H1 (cell line): Measurements from ENCODE around the gene SYNJ1. TPM values are rescaled to one million over a fixed set of nuclear protein-coding genes. Genes with fewer than 3 reads are reported as not detected.

Source experiments
- CTCF ChIA-PET: fragments of 300-600 bp; sonication (Branson Sonifier 250); formaldehyde crosslinking; loops from one replicate; lab custom pipeline; 2021; ENCODE audit not compliant: partially characterized antibody; lab: Charles Lee
- POLR2A ChIA-PET: fragments of 300-600 bp; sonication (Branson Sonifier 250); formaldehyde crosslinking; loops from one replicate; lab custom pipeline; 2021; ENCODE audit warnings: inconsistent platforms; ENCODE audit not compliant: partially characterized antibody; lab: Charles Lee
- DNase-seq, 2 experiments: peaks; one replicate each; pipeline versions ENCODE4 v3.0.0 to v3.0.0-alpha.2; 2010 to 2022; ENCODE audit warnings: low spot score in 2 of 2, low read depth in 1 of 2, mixed read lengths in 1 of 2
- FAIRE-seq: peaks from 2 replicates; lab custom pipeline; 2011; peaks lifted over from hg19 to GRCh38; lab: Jason Lieb, UNC
- H2AFZ ChIP-seq: 2 replicates; pipeline ENCODE4 v1.8.1; 2012; ENCODE audit warnings: low read length, inconsistent platforms
- H2AK5ac ChIP-seq: 2 replicates; pipeline ENCODE4 v1.6.1; 2013; ENCODE audit warnings: low read depth, low read length
- H2BK120ac ChIP-seq: replicated peaks from 2 replicates; pipeline ENCODE3; 2013; ENCODE audit warnings: low read depth, low read length, inconsistent platforms
- H2BK12ac ChIP-seq: 2 replicates; pipeline ENCODE4 v1.6.1; 2013; ENCODE audit warnings: low read depth, low read length
- H2BK15ac ChIP-seq: 2 replicates; pipeline ENCODE4 v1.6.1; 2013; ENCODE audit warnings: low read length
- H2BK20ac ChIP-seq: 2 replicates; pipeline ENCODE4 v1.6.1; 2013; ENCODE audit warnings: low read length
- H2BK5ac ChIP-seq: 2 replicates; pipeline ENCODE4 v1.6.1; 2013; ENCODE audit warnings: low read depth, low read length
- H3K14ac ChIP-seq: 2 replicates; pipeline ENCODE4 v1.6.1; 2013; ENCODE audit warnings: inconsistent platforms; ENCODE audit not compliant: insufficient read length
- H3K18ac ChIP-seq: 2 replicates; pipeline ENCODE4 v1.6.1; 2013; ENCODE audit warnings: low read length; ENCODE audit errors: extremely low read depth
- H3K23ac ChIP-seq: 2 replicates; pipeline ENCODE4 v1.6.1; 2013; ENCODE audit warnings: inconsistent platforms; ENCODE audit not compliant: insufficient read length
- H3K23me2 ChIP-seq: 2 replicates; pipeline ENCODE4 v1.6.1; 2013; ENCODE audit warnings: low read depth, low read length
- H3K27ac ChIP-seq: 2 replicates; pipeline ENCODE4 v1.6.1; 2011; ENCODE audit warnings: low read depth, low read length, inconsistent platforms
- H3K27me3 ChIP-seq, 4 experiments: replicated peaks in 1 of 4; 1 replicate in 1 of 4; 2 replicates in 3 of 4; pipeline versions ENCODE4 v1.6.1 to v1.8.1; 2011 to 2013; ENCODE audit warnings: low read length in 3 of 4, mild to moderate bottlenecking in 3 of 4, inconsistent platforms in 2 of 4, mixed read lengths in 2 of 4, moderate library complexity in 1 of 4; ENCODE audit not compliant: control insufficient read depth in 3 of 4, insufficient read depth in 3 of 4; ENCODE audit errors: extremely low read depth in 1 of 4
- H3K36me3 ChIP-seq, 4 experiments: 2 replicates each; pipeline versions ENCODE4 v1.6.1 to v1.8.1; 2011 to 2013; ENCODE audit warnings: mild to moderate bottlenecking in 4 of 4, low read length in 3 of 4, moderate library complexity in 2 of 4, control low read depth in 1 of 4, inconsistent platforms in 1 of 4; ENCODE audit not compliant: insufficient read depth in 4 of 4, control insufficient read depth in 2 of 4
- H3K4ac ChIP-seq: replicated peaks from 2 replicates; pipeline ENCODE3; 2013; ENCODE audit warnings: low read length, low read depth, mixed read lengths, inconsistent platforms; ENCODE audit not compliant: insufficient read length
- H3K4me1 ChIP-seq, 4 experiments: replicated peaks in 1 of 4; 1 replicate in 1 of 4; 2 replicates in 3 of 4; pipeline versions ENCODE4 v1.6.1 to v1.8.1; 2011 to 2013; ENCODE audit warnings: low read length in 3 of 4, inconsistent platforms in 2 of 4, mixed read lengths in 1 of 4; ENCODE audit not compliant: insufficient read depth in 4 of 4, control insufficient read depth in 3 of 4
- H3K4me2 ChIP-seq, 2 experiments: 2 replicates each; pipeline versions ENCODE4 v1.6.1 to v1.8.1; 2011 to 2013; ENCODE audit warnings: low read depth in 2 of 2, low read length in 2 of 2, control low read depth in 1 of 2, inconsistent platforms in 1 of 2, mild to moderate bottlenecking in 1 of 2; ENCODE audit not compliant: insufficient read depth in 1 of 2
- H3K4me3 ChIP-seq, 4 experiments: fragments of 200-600, 300-600 bp in 1 of 4; sonication (generic), shearing (Covaris generic), sonication (Bioruptor Twin) in 1 of 4; 2 replicates each; pipeline versions ENCODE4 v1.5.1 to v1.8.1; 2011 to 2016; ENCODE audit warnings: low read length in 4 of 4, low read depth in 3 of 4, control low read depth in 2 of 4, inconsistent platforms in 2 of 4, mild to moderate bottlenecking in 2 of 4, mixed read lengths in 1 of 4, moderate library complexity in 1 of 4; ENCODE audit not compliant: insufficient read depth in 2 of 4; ENCODE audit errors: extremely low read depth in 1 of 4
- H3K56ac ChIP-seq: replicated peaks from 2 replicates; pipeline ENCODE3; 2013; ENCODE audit warnings: low read depth, mild to moderate bottlenecking, mixed read lengths, low read length, inconsistent platforms; ENCODE audit not compliant: insufficient read length
- H3K79me1 ChIP-seq: 2 replicates; pipeline ENCODE4 v1.6.1; 2013; ENCODE audit warnings: low read depth, low read length, control low read depth
- H3K79me2 ChIP-seq, 2 experiments: 2 replicates each; pipeline versions ENCODE4 v1.6.1 to v1.8.1; 2012 to 2013; ENCODE audit warnings: low read length in 2 of 2, mild to moderate bottlenecking in 2 of 2, inconsistent platforms in 1 of 2; ENCODE audit not compliant: insufficient read depth in 2 of 2, control insufficient read depth in 1 of 2
- H3K9ac ChIP-seq, 4 experiments: replicated peaks in 1 of 4; 1 replicate in 1 of 4; 2 replicates in 3 of 4; pipeline versions ENCODE4 v1.6.1 to v1.8.1; 2011 to 2013; ENCODE audit warnings: low read depth in 3 of 4, low read length in 3 of 4, control low read depth in 2 of 4, mild to moderate bottlenecking in 2 of 4, moderate library complexity in 2 of 4, inconsistent platforms in 1 of 4; ENCODE audit errors: extremely low read depth in 1 of 4
- H3K9me3 ChIP-seq, 2 experiments: 2 replicates each; pipeline versions ENCODE4 v1.6.1 to v1.8.1; 2012 to 2013; ENCODE audit warnings: mild to moderate bottlenecking in 2 of 2, moderate library complexity in 2 of 2, control low read depth in 1 of 2, inconsistent platforms in 1 of 2, low read depth in 1 of 2, low read length in 1 of 2, mixed read lengths in 1 of 2; ENCODE audit not compliant: insufficient read depth in 2 of 2
- H4K20me1 ChIP-seq, 2 experiments: replicated peaks in 1 of 2; 2 replicates each; pipeline versions ENCODE3 to v1.8.1; 2011 to 2013; ENCODE audit warnings: inconsistent platforms in 2 of 2, low read length in 2 of 2, mild to moderate bottlenecking in 1 of 2; ENCODE audit not compliant: insufficient read depth in 2 of 2, control insufficient read depth in 1 of 2
- H4K5ac ChIP-seq: 2 replicates; pipeline ENCODE4 v1.6.1; 2013; ENCODE audit warnings: low read length, low read depth, mixed read lengths, inconsistent platforms; ENCODE audit not compliant: insufficient read length
- H4K8ac ChIP-seq: 2 replicates; pipeline ENCODE4 v1.8.0; 2013; ENCODE audit warnings: mild to moderate bottlenecking, moderate library complexity, low read length, inconsistent platforms; ENCODE audit not compliant: insufficient read depth; ENCODE audit errors: extremely low read depth
- H4K91ac ChIP-seq: replicated peaks from 2 replicates; pipeline ENCODE3; 2013; ENCODE audit warnings: low read length, mixed read lengths, inconsistent platforms; ENCODE audit not compliant: insufficient read length
- EP300 ChIP-seq, 2 experiments: IDR thresholded peaks; 1 replicate in 1 of 2; 2 replicates in 1 of 2; pipeline ENCODE4 v1.6.1; 2011 to 2012; ENCODE audit warnings: low read depth in 2 of 2, low read length in 2 of 2, mild to moderate bottlenecking in 2 of 2, borderline replicate concordance in 1 of 2, inconsistent platforms in 1 of 2, moderate library complexity in 1 of 2
- POU5F1 ChIP-seq: IDR thresholded peaks from 2 replicates; pipeline ENCODE4 v1.6.1; 2011; ENCODE audit warnings: low read depth, mild to moderate bottlenecking, low read length, moderate library complexity
- RAD21 ChIP-seq, 2 experiments: IDR thresholded peaks in 1 of 2; conservative IDR thresholded peaks in 1 of 2; 2 replicates each; pipeline ENCODE4 v1.6.1; 2011; ENCODE audit warnings: low read depth in 2 of 2, low read length in 2 of 2, improper control_type of control experiment in 1 of 2, inconsistent platforms in 1 of 2, mild to moderate bottlenecking in 1 of 2, moderate library complexity in 1 of 2
- RBBP5 ChIP-seq: IDR thresholded peaks from 2 replicates; pipeline ENCODE4 v1.7.1; 2012; ENCODE audit warnings: low read depth, mild to moderate bottlenecking, inconsistent platforms, low read length, moderate library complexity, borderline replicate concordance
- RFX5 ChIP-seq: IDR thresholded peaks from 2 replicates; pipeline ENCODE4 v1.6.1; 2011; ENCODE audit warnings: low read depth, low read length, improper control_type of control experiment, borderline replicate concordance
- RNF2 ChIP-seq: fragments of 200-900, 300-1000 bp; sonication (generic); IDR thresholded peaks from 2 replicates; pipeline ENCODE4 v1.7.1; 2016; ENCODE audit warnings: borderline replicate concordance, low read depth, mild to moderate bottlenecking, antibody characterized with exemption, low read length; ENCODE audit not compliant: poor library complexity, severe bottlenecking; ENCODE audit errors: missing control alignments
- RXRA ChIP-seq: IDR thresholded peaks from 2 replicates; pipeline ENCODE4 v1.6.1; 2011; ENCODE audit warnings: low read depth, mild to moderate bottlenecking, low read length, moderate library complexity; ENCODE audit not compliant: insufficient read depth
- SP4 ChIP-seq: IDR thresholded peaks from 2 replicates; pipeline ENCODE4 v1.6.1; 2012; ENCODE audit warnings: low read length, inconsistent platforms
- SRF ChIP-seq: IDR thresholded peaks from 2 replicates; pipeline ENCODE4 v1.6.1; 2011; ENCODE audit warnings: mild to moderate bottlenecking, low read depth, low read length, moderate library complexity
- SUZ12 ChIP-seq: fragments of 200-600 bp; sonication (generic); IDR thresholded peaks from 2 replicates; pipeline ENCODE4 v1.6.1; 2012; ENCODE audit warnings: mild to moderate bottlenecking, inconsistent platforms, low read length, moderate library complexity, mixed read lengths
- ZNF274 ChIP-seq: IDR thresholded peaks from 2 replicates; pipeline ENCODE4 v1.7.0; 2012; ENCODE audit warnings: low read length, borderline replicate concordance; ENCODE audit errors: extremely low read depth
- WGBS, 2 experiments: shearing (Covaris generic) in 1 of 2; methylation state at CpG; one replicate each; pipeline versions ENCODE4 v1.1.6 to v1.1.7; 2013 to 2015; ENCODE audit warnings: low lambda C conversion rate in 2 of 2, mixed read lengths in 2 of 2, inconsistent platforms in 1 of 2, low coverage in 1 of 2, missing lambda C conversion rate in 1 of 2; ENCODE audit not compliant: insufficient replicate concordance in 2 of 2, insufficient coverage in 1 of 2, insufficient read length in 1 of 2; ENCODE audit errors: extremely low coverage in 1 of 2, missing lambda C conversion rate in 1 of 2; 5-methylcytosine and 5-hydroxymethylcytosine counted together
- polyA plus RNA-seq, 7 experiments: library from polyadenylated mRNA; depleted of rRNA in 3 of 7; stranded (reverse) in 5 of 7; unstranded in 2 of 7; fragments of >200 nt in 5 of 7; fragments of 200-250 nt in 2 of 7; gene quantifications; 1 replicate in 5 of 7; 2 replicates in 1 of 7; 4 replicates in 1 of 7; pipeline versions ENCODE4 v1.2.1 to v1.2.3, GENCODE V29; 2011 to 2013; ENCODE audit warnings: missing spikeins in 2 of 7, mixed read lengths in 2 of 7
- total RNA-seq: library from RNA; stranded (reverse); fragmentation: NEBNext Ultra II Directional; extraction: Animal tissue kit (Norgen Biotek cat#: 25700); gene quantifications from 2 replicates; pipeline ENCODE4 v1.2.1, GENCODE V29; 2021
- TF ChIP-seq, protein P1 (sequence below): IDR thresholded peaks from 2 replicates; pipeline ENCODE4 v1.6.1; 2012; ENCODE audit warnings: inconsistent platforms

SYNJ1 gene
- total and polyA plus RNA-seq, 2 of the 8 experiments (the other 6 are each of a cell fraction or from before 2014, with no cell fraction given), result 1.3 to 4.3 TPM

DNA sequence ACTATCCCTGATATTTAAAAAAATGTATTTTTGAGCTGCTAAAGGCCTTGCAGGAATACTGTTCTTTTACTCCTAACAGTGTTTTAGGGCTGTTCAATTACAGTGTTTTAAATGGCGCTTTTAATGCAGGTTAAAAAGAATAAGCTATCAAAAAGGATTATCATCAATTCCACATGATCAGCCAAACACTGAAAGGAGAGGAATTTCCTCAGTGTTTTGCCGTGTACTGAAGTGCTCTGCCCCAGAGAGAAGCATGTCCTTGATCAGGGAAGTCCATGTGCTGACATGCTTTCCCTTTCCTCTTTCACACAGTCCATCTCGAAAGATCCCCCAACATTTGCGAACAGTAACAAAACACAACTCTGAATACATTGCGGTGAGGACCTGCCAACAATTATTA is 119.0 kb downstream of the SYNJ1 start:
- H3K9ac ChIP-seq, result no peak overlapping the region
- CTCF ChIA-PET, result interaction anchor here (0.6 to 3.3 kb wide), 3 partner anchors 8 to 222 kb away, joined by 4 to 16 read pairs (median 13); no protein-coding TSS in a partner anchor
- no peak overlapping the region for H3K4ac ChIP-seq
- no peak for TF ChIP-seq ZNF274
- no peak for TF ChIP-seq SRF
- no peak for TF ChIP-seq POU5F1
- TF ChIP-seq RNF2, result no peak
- TF ChIP-seq RFX5, result no peak
- no peak for TF ChIP-seq EP300 (IDR thresholded peaks at IDR 0.05; ENCODE audit: borderline replicate concordance in 1 of 2, low read depth in 2 of 2, low read length in 2 of 2)
- TF ChIP-seq RAD21 (IDR thresholded peaks at IDR 0.05 in 1 of 2, conservative IDR thresholded peaks at IDR 0.05 in 1 of 2; ENCODE audit: low read depth in 2 of 2, low read length in 2 of 2), result no peak
- TF ChIP-seq, protein P1, sequence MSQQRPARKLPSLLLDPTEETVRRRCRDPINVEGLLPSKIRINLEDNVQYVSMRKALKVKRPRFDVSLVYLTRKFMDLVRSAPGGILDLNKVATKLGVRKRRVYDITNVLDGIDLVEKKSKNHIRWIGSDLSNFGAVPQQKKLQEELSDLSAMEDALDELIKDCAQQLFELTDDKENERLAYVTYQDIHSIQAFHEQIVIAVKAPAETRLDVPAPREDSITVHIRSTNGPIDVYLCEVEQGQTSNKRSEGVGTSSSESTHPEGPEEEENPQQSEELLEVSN, result no peak
- no peak for TF ChIP-seq SP4
- TF ChIP-seq SUZ12, result no peak
- no peak for TF ChIP-seq RXRA
- TF ChIP-seq RBBP5, result no peak

More for the DNA sequence above, 119.0 kb downstream of the SYNJ1 start:
- POLR2A ChIA-PET, result interaction anchor here (1.0 to 1.1 kb wide), 2 partner anchors 10 to 12 kb away, joined by 3 read pairs; no protein-coding TSS in a partner anchor
- H3K23ac ChIP-seq, result no peak overlapping the region
- no peak overlapping the region for H3K27ac ChIP-seq
- no peak overlapping the region for H2BK15ac ChIP-seq
- no peak overlapping the region for H3K4me2 ChIP-seq
- H4K8ac ChIP-seq, result no peak overlapping the region
- no peaks in the 10 kb centered on the region for H3K9me3 ChIP-seq
- H3K4me1 ChIP-seq, result peaks cover 15 to 24% (median 20%) of the 10 kb centered on the region in 4 experiments
- H2BK5ac ChIP-seq, result no peak overlapping the region
- no peak overlapping the region for H2BK20ac ChIP-seq
- WGBS, 2 experiments, result 95% methylated on average over 5 of the region's 5 CpGs; no CpG with 5 or more reads in 1 of the 2 experiments
- peaks cover 2% of the 10 kb centered on the region; the same call in 1 of the 2 replicates for H3K79me1 ChIP-seq
- H2BK120ac ChIP-seq, result no peak overlapping the region
- no peak overlapping the region for H3K4me3 ChIP-seq
- no peak overlapping the region for H4K5ac ChIP-seq
- peaks cover 11% of the 10 kb centered on the region for H3K23me2 ChIP-seq
- H3K27me3 ChIP-seq, result no peaks in the 10 kb centered on the region
- no peak overlapping the region for H2BK12ac ChIP-seq
- H3K56ac ChIP-seq, result no peak overlapping the region
- no peak overlapping the region for H2AK5ac ChIP-seq
- no peak overlapping the region for H4K91ac ChIP-seq
- H3K14ac ChIP-seq, result no peak overlapping the region
- DNase-seq (no peak), FAIRE-seq (no peak)
- H3K36me3 ChIP-seq, result peaks cover 2 to 50% (median 12%) of the 10 kb centered on the region in 4 experiments; a peak in 7 of 8 replicates
- H4K20me1 ChIP-seq, result no peaks in the 10 kb centered on the region
- peaks cover 0 to 27% of the 10 kb centered on the region in 2 experiments; a peak in 2 of 4 replicates for H3K79me2 ChIP-seq
- H2AFZ ChIP-seq, result no peak overlapping the region
- H3K18ac ChIP-seq, result no peak overlapping the region
